Sigmoid colon (tissue), 7 donors: ENCODE measurements around the gene LMF1. TPM values are rescaled to one million over a fixed set of nuclear protein-coding genes. Genes with fewer than 3 reads are reported as not detected.

Experiments
- DNase-seq: peaks from one replicate; pipeline ENCODE4 v3.0.0-alpha.2; 2019
- H3K27ac ChIP-seq, 4 donors: fragments of 200-600 bp; sonication (generic); one replicate each; pipeline ENCODE4 v1.5.1; 2016 to 2019; ENCODE audit warnings: mild to moderate bottlenecking in 1 of 4
- H3K27me3 ChIP-seq, 3 donors: fragments of 200-600 bp; sonication (generic); one replicate each; pipeline ENCODE4 v1.5.1; 2019; ENCODE audit warnings: mild to moderate bottlenecking in 1 of 3
- H3K36me3 ChIP-seq, 4 donors: fragments of 200-600 bp; sonication (generic); one replicate each; pipeline ENCODE4 v1.5.1; 2016 to 2019
- H3K4me1 ChIP-seq, 4 donors: fragments of 200-600 bp; sonication (generic); one replicate each; pipeline ENCODE4 v1.5.1; 2017 to 2019
- H3K4me3 ChIP-seq, 4 donors: fragments of 200-600 bp; sonication (generic); one replicate each; pipeline ENCODE4 v1.5.1; 2017 to 2019; ENCODE audit warnings: mild to moderate bottlenecking in 2 of 4, moderate library complexity in 1 of 4
- H3K9me3 ChIP-seq, 4 donors: fragments of 200-600 bp in 3 of 4; sonication (generic) in 3 of 4; one replicate each; pipeline versions ENCODE4 v1.5.1 to v1.6.1; 2013 to 2019
- CTCF ChIP-seq, 4 experiments: fragments of 450-650 bp in 3 of 4; fragments of 200-600 bp in 1 of 4; IDR thresholded peaks; one replicate each; pipeline ENCODE4 v1.5.1; 2016 to 2019; ENCODE audit warnings: antibody characterized with exemption in 4 of 4, mild to moderate bottlenecking in 3 of 4, moderate library complexity in 2 of 4
- EP300 ChIP-seq, 4 donors: sonication (generic); formaldehyde crosslinking; IDR thresholded peaks; one replicate each; pipeline ENCODE4 v1.6.1; 2017; ENCODE audit warnings: antibody characterized with exemption in 4 of 4
- POLR2A ChIP-seq, 2 donors: fragments of 450-650 bp; IDR thresholded peaks; one replicate each; pipeline ENCODE4 v1.6.1; 2016; ENCODE audit warnings: antibody characterized with exemption in 2 of 2, mild to moderate bottlenecking in 2 of 2, moderate library complexity in 2 of 2
- POLR2AphosphoS5 ChIP-seq, 4 donors: sonication (generic); formaldehyde crosslinking; IDR thresholded peaks; one replicate each; pipeline ENCODE4 v1.6.1; 2017; ENCODE audit warnings: antibody characterized with exemption in 4 of 4
- WGBS, 2 donors: extraction: QIAGEN DNeasy Blood & Tissue Kit; methylation state at CpG; one replicate each; pipeline ENCODE4 v1.1.7; 2013; 5-methylcytosine and 5-hydroxymethylcytosine counted together
- intact Hi-C: fragments of 100-400 bp; cut with DNase I; formaldehyde crosslinking; loops from one replicate; pipeline ENCODE4 v1.15.1; 2023
- polyA plus RNA-seq, 3 donors: library from polyadenylated mRNA; stranded (reverse); fragments of 200-250 nt; gene quantifications; one replicate each; pipeline ENCODE4 v1.2.3, GENCODE V29; 2013
- total RNA-seq, 4 donors: library from RNA; depleted of rRNA; stranded (reverse); fragments of >200 nt; gene quantifications; one replicate each; pipeline ENCODE4 v1.1.0, GENCODE V29; 2016
- donor health status: healthy with polysubstance abuse.
- donor health status: Bipolar disorder and iron deficiency.
- donor health status: healthy.

Gene LMF1
- total and polyA plus RNA-seq, 7 donors, result 1.2 to 34.1 (median 19.9) TPM

GRCh38 chr16:975291-975690 is 4.5 kb upstream of the LMF1 start:
- Histone ChIP-seq H3K9me3 (no peaks in the 10 kb centered on the region), H3K4me1 (peaks cover 0 to 29% (median 17%) of the 10 kb centered on the region in 4 donors), H3K27me3 (peaks cover 7 to 22% (median 19%) of the 10 kb centered on the region in 3 donors), H3K36me3 (no peaks in the 10 kb centered on the region), H3K4me3 (no peak overlapping the region), H3K27ac (no peak overlapping the region)
- WGBS, 2 donors, result 91 to 94% methylated on average over 12 of the region's 12 CpGs
- intact Hi-C loops, result no loop called here
- no peak for DNase-seq
- TF ChIP-seq POLR2AphosphoS5 (IDR thresholded peaks at IDR 0.05), result no peak
- TF ChIP-seq CTCF (IDR thresholded peaks at IDR 0.05), result no peak
- TF ChIP-seq EP300 (IDR thresholded peaks at IDR 0.05), result no peak
- TF ChIP-seq POLR2A (IDR thresholded peaks at IDR 0.05), result no peak

- Histone ChIP-seq H3K27me3 (peaks cover 1 to 16% (median 13%) of the 10 kb centered on the region in 3 donors), H3K27ac (no peak overlapping the region), H3K4me1 (peaks cover 0 to 29% (median 18%) of the 10 kb centered on the region in 4 donors), H3K4me3 (no peak overlapping the region), H3K36me3 (no peaks in the 10 kb centered on the region), H3K9me3 (no peaks in the 10 kb centered on the region)
- intact Hi-C loops, result no loop called here
- DNase-seq, result no peak
- WGBS, 2 donors, result 69 to 78% methylated on average over 26 of the region's 26 CpGs
- no peak for TF ChIP-seq CTCF (IDR thresholded peaks at IDR 0.05)
- no peak for TF ChIP-seq EP300 (IDR thresholded peaks at IDR 0.05)
- no peak for TF ChIP-seq POLR2AphosphoS5 (IDR thresholded peaks at IDR 0.05)
- TF ChIP-seq POLR2A (IDR thresholded peaks at IDR 0.05), result no peak
Measured at GRCh38 chr16:974611-975261, 4.0 kb upstream of the LMF1 start.

- intact Hi-C loops, result no loop called here
- peaks cover 0 to 35% (median 24%) of the 10 kb centered on the region in 4 donors for H3K4me1 ChIP-seq
- peaks cover 0 to 10% (median 7%) of the 10 kb centered on the region in 3 donors for H3K27me3 ChIP-seq
- H3K9me3 ChIP-seq, result no peaks in the 10 kb centered on the region
- H3K4me3 ChIP-seq, result no peak overlapping the region
- 78 to 81% methylated on average over 20 to 21 of the region's 21 CpGs for WGBS, 2 donors
- DNase-seq, result no peak
- no peaks in the 10 kb centered on the region for H3K36me3 ChIP-seq
- no peak overlapping the region for H3K27ac ChIP-seq
- TF ChIP-seq POLR2AphosphoS5 (IDR thresholded peaks at IDR 0.05), result no peak
- no peak for TF ChIP-seq CTCF (IDR thresholded peaks at IDR 0.05)
- TF ChIP-seq POLR2A (IDR thresholded peaks at IDR 0.05), result no peak
- TF ChIP-seq EP300 (IDR thresholded peaks at IDR 0.05), result no peak
Measured at GRCh38 chr16:974001-974601, 3.3 kb upstream of the LMF1 start.

- no peaks in the 10 kb centered on the region for H3K9me3 ChIP-seq
- H3K27me3 ChIP-seq, result peaks cover 0 to 2% (median 0%) of the 10 kb centered on the region in 3 donors
- no peak for DNase-seq
- WGBS, 2 donors, result 91% methylated on average over 17 of the region's 17 CpGs
- H3K27ac ChIP-seq, result no peak overlapping the region
- H3K4me1 ChIP-seq, result peaks cover 0 to 41% (median 28%) of the 10 kb centered on the region in 4 donors
- no peak for TF ChIP-seq POLR2AphosphoS5 (IDR thresholded peaks at IDR 0.05)
- no peak for TF ChIP-seq CTCF (IDR thresholded peaks at IDR 0.05)
- no peak for TF ChIP-seq POLR2A (IDR thresholded peaks at IDR 0.05)
- TF ChIP-seq EP300 (IDR thresholded peaks at IDR 0.05), result no peak
- intact Hi-C loops, result no loop called here
- H3K4me3 ChIP-seq, result no peak overlapping the region
- H3K36me3 ChIP-seq, result no peaks in the 10 kb centered on the region
Measured at GRCh38 chr16:973366-973765, 2.6 kb upstream of the LMF1 start.
